GDM1 (cell line): ENCODE measurements around the gene DLEC1.
A peak's percentile ranks its signal among the peaks of the same experiment; 100 is the strongest.
"Not testable (repeated sequence)": the region's sequence is repeated elsewhere in the genome, so short reads cannot be mapped to it uniquely, and the experiment has no call there.

ENCODE experiments used
- DNase-seq: peaks from one replicate; lab custom pipeline; 2025; lab: John Stamatoyannopoulos, UW

Gene DLEC1

GRCh38 chr3:38038447-38038911 is 529 bp upstream of the DLEC1 start:
- no peak for DNase-seq

- DNase-seq = peak; percentile 22
Observed at GRCh38 chr3:38039899-38040261, 872 bp downstream of the DLEC1 start.

- no peak for DNase-seq
Observed at GRCh38 chr3:38040401-38040800, 1.4 kb downstream of the DLEC1 start.

- DNase-seq = no peak
Observed at GRCh38 chr3:38043486-38043885, 4.5 kb downstream of the DLEC1 start.

- no peak for DNase-seq
Observed at GRCh38 chr3:38046027-38046426, 7.0 kb downstream of the DLEC1 start.

GRCh38 chr3:38046821-38047220 is 7.8 kb downstream of the DLEC1 start:
- no peak for DNase-seq

GRCh38 chr3:38047896-38048295 is 8.9 kb downstream of the DLEC1 start:
- no peak for DNase-seq

- DNase-seq = no peak
Observed at GRCh38 chr3:38049358-38050126, 10.5 kb downstream of the DLEC1 start.

- DNase-seq = no peak
Observed at GRCh38 chr3:38051131-38051530, 12.1 kb downstream of the DLEC1 start.

- not testable (repeated sequence) for DNase-seq
Observed at GRCh38 chr3:38053286-38053685, 14.3 kb downstream of the DLEC1 start.

GRCh38 chr3:38053813-38054498 is 14.9 kb downstream of the DLEC1 start:
- not testable (repeated sequence) for DNase-seq

GRCh38 chr3:38054499-38055001 is 15.5 kb downstream of the DLEC1 start:
- DNase-seq = peak; percentile 39

GRCh38 chr3:38059148-38059547 is 20.1 kb downstream of the DLEC1 start:
- no peak for DNase-seq

GRCh38 chr3:38059591-38059990 is 20.6 kb downstream of the DLEC1 start:
- no peak for DNase-seq

GRCh38 chr3:38062809-38063208 is 23.8 kb downstream of the DLEC1 start:
- no peak for DNase-seq

- not testable (repeated sequence) for DNase-seq
Observed at GRCh38 chr3:38064453-38064852, 25.4 kb downstream of the DLEC1 start.

- DNase-seq = no peak
Observed at GRCh38 chr3:38067508-38068233, 28.7 kb downstream of the DLEC1 start.

- DNase-seq = no peak
Observed at GRCh38 chr3:38070013-38070412, 31.0 kb downstream of the DLEC1 start.

- DNase-seq = not testable (repeated sequence)
Observed at GRCh38 chr3:38077073-38077472, 38.1 kb downstream of the DLEC1 start.

GRCh38 chr3:38082296-38082695 is 43.3 kb downstream of the DLEC1 start:
- not testable (repeated sequence) for DNase-seq

GRCh38 chr3:38083254-38083653 is 44.2 kb downstream of the DLEC1 start:
- not testable (repeated sequence) for DNase-seq

- DNase-seq = no peak
Observed at GRCh38 chr3:38083871-38084333, 44.9 kb downstream of the DLEC1 start.
